Measurements from ENCODE around the gene IGSF11.
"Not testable (repeated sequence)": the region's sequence is repeated elsewhere in the genome, so short reads cannot be mapped to it uniquely, and the experiment has no call there.

The IGSF11 gene

DNA sequence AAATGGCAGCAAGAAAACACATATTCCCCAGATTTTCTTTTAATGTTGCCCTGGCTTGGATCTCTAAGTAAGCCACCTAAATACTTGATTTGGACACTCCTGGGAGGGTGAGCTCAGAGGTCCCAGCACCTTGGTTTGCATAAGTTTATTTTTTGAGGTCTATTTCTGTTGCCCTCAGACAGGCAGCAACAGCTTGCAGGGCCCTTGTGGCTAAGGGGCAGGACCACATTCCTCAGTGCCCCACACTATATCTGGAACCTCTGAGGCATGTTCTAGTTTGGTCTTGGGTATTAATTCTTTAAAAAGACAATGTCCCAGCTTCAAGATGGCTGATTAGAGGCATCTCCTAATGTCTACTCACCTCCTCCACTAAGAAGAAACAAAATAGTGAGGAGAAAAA lies 57.5 kb downstream of the IGSF11 start:
- Histone ChIP-seq H3K36me3 (ENCODE audit: control insufficient read depth in 2 of 2, insufficient read depth in 2 of 2, low read length in 2 of 2) (no peaks in the 10 kb centered on the region), H3K27ac (ENCODE audit: low read depth in 2 of 2, low read length in 2 of 2) (no peak overlapping the region), H3K4me1 (ENCODE audit: control insufficient read depth in 2 of 2, insufficient read depth in 2 of 2, low read length in 2 of 2) (no peaks in the 10 kb centered on the region), H3K9ac (ENCODE audit: low read depth in 1 of 2, low read length in 2 of 2) (no peak overlapping the region), H3K9me3 (ENCODE audit: control insufficient read depth in 2 of 2, low read length in 2 of 2) (no peaks in the 10 kb centered on the region), H3K4me3 (ENCODE audit: low read length in 2 of 2) (no peak overlapping the region), H3K27me3 (ENCODE audit: control insufficient read depth in 2 of 2, insufficient read depth in 2 of 2, low read length in 2 of 2) (no peaks in the 10 kb centered on the region)

DNA sequence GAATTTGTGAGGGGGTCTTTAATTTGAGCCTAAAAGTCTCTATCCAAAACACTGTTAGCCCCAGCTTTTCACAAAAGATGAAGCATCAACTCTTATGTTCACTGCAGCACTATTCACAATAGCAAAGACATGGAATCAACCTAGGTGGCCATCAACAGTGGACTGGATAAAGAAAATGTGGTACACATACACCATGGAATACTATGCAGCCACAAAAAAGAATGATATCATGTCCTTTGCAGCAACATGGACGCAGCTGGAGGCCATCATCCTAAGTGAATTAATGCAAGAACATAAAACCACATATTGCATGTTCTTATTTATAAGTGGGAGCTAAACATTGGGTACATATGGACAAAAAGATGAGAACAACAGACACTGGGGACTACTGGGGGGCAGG lies 59.2 kb downstream of the IGSF11 start:
- not testable (repeated sequence) for H3K4me1 ChIP-seq (ENCODE audit: control insufficient read depth in 2 of 2, insufficient read depth in 2 of 2, low read length in 2 of 2); H3K27ac ChIP-seq (ENCODE audit: low read depth in 2 of 2, low read length in 2 of 2); H3K9ac ChIP-seq (ENCODE audit: low read depth in 1 of 2, low read length in 2 of 2); H3K27me3 ChIP-seq (ENCODE audit: control insufficient read depth in 2 of 2, insufficient read depth in 2 of 2, low read length in 2 of 2); H3K36me3 ChIP-seq (ENCODE audit: control insufficient read depth in 2 of 2, insufficient read depth in 2 of 2, low read length in 2 of 2); H3K9me3 ChIP-seq (ENCODE audit: control insufficient read depth in 2 of 2, low read length in 2 of 2); H3K4me3 ChIP-seq (ENCODE audit: low read length in 2 of 2)

DNA sequence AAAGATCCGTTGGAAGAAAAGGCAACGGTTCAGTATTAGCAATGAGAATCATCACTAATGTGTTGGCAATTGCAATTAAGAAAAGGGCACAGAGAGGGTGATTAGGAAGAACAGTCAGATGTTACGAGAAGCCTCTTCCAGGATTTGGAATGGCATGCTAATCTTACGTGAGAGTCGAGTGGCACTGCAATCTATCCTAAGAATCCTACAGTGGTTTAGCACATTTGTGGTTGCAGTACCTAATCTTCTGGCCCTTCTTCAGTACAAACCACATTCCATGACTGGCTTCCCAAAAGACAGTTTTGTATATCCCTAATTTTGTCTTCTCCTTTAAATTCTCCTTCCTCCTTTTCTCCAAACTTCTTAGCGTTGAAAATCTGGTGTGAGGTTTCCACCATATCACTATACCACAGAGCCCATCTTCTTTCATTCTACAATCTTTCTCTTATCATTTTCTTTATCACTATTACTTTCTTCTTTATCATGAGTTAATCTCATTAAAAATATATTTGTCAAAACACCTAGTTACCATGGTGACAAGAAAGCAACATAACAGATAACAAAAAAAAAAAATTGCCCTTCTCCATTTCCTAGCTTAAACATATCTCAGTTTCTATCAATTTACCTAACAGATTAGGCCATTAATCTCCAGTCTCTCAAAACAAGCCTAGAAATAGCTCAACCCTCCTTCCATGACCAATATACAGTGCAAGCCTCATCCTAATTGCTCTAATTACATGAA lies 60.1 kb downstream of the IGSF11 start:
- Histone ChIP-seq H3K27ac (ENCODE audit: low read depth in 2 of 2, low read length in 2 of 2) (no peak overlapping the region), H3K4me1 (ENCODE audit: control insufficient read depth in 2 of 2, insufficient read depth in 2 of 2, low read length in 2 of 2) (no peaks in the 10 kb centered on the region)

DNA sequence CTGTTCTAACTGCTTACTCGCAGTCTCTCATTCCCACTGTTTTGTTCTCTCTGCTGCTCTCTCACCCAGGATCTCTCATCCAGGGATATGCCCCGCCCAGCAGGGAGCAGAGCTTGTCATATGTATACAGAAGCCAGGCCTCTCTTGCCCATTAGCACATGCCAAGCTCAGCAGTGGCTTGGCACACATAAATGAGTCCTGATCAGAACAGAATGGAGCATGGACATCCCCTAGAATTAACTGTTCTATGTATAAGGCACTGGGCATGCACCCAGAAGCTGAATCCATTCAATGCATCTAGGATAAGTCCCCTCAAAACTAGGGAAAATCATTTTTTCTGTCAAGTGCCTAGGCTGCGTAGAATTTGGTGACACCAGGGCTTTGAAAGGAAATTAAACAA lies 61.6 kb downstream of the IGSF11 start:
- H3K4me3 ChIP-seq (ENCODE audit: low read length in 2 of 2) = no peak overlapping the region
- H3K27ac ChIP-seq (ENCODE audit: low read depth in 2 of 2, low read length in 2 of 2) = no peak overlapping the region
- H3K9ac ChIP-seq (ENCODE audit: low read depth in 1 of 2, low read length in 2 of 2) = no peak overlapping the region
- H3K9me3 ChIP-seq (ENCODE audit: control insufficient read depth in 2 of 2, low read length in 2 of 2) = no peaks in the 10 kb centered on the region
- H3K27me3 ChIP-seq (ENCODE audit: control insufficient read depth in 2 of 2, insufficient read depth in 2 of 2, low read length in 2 of 2) = no peaks in the 10 kb centered on the region
- no peaks in the 10 kb centered on the region for H3K4me1 ChIP-seq (ENCODE audit: control insufficient read depth in 2 of 2, insufficient read depth in 2 of 2, low read length in 2 of 2)
- H3K36me3 ChIP-seq (ENCODE audit: control insufficient read depth in 2 of 2, insufficient read depth in 2 of 2, low read length in 2 of 2) = no peaks in the 10 kb centered on the region

More for the DNA sequence above, 60.1 kb downstream of the IGSF11 start:
- no peak overlapping the region for H3K4me3 ChIP-seq (ENCODE audit: low read length in 2 of 2)
- H3K36me3 ChIP-seq (ENCODE audit: control insufficient read depth in 2 of 2, insufficient read depth in 2 of 2, low read length in 2 of 2) = no peaks in the 10 kb centered on the region
- H3K9ac ChIP-seq (ENCODE audit: low read depth in 1 of 2, low read length in 2 of 2) = no peak overlapping the region
- no peaks in the 10 kb centered on the region for H3K9me3 ChIP-seq (ENCODE audit: control insufficient read depth in 2 of 2, low read length in 2 of 2)
- H3K27me3 ChIP-seq (ENCODE audit: control insufficient read depth in 2 of 2, insufficient read depth in 2 of 2, low read length in 2 of 2) = no peaks in the 10 kb centered on the region

DNA sequence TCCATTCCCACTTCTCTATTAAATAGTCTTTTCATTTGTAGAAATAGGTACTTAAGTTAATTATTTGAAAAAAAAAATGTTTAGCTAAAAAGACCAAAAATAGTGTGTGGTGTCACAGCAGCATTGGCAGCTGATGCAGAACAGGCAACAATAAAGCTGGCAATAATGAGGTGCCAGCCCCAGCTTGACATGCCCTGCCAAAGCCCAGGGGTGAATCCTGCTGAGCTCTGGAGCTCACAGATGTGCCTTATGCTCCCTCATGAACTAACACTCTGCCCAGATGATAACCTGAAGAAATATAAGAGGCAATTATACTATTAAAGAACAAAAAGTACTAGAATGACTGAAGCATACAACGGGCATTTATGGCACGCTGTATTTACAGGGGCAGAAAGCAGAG lies 63.8 kb downstream of the IGSF11 start:
- H3K4me1 ChIP-seq (ENCODE audit: control insufficient read depth in 2 of 2, insufficient read depth in 2 of 2, low read length in 2 of 2) = no peaks in the 10 kb centered on the region
- H3K4me3 ChIP-seq (ENCODE audit: low read length in 2 of 2) = no peak overlapping the region
- no peak overlapping the region for H3K27ac ChIP-seq (ENCODE audit: low read depth in 2 of 2, low read length in 2 of 2)
- H3K9ac ChIP-seq (ENCODE audit: low read depth in 1 of 2, low read length in 2 of 2) = no peak overlapping the region
- H3K27me3 ChIP-seq (ENCODE audit: control insufficient read depth in 2 of 2, insufficient read depth in 2 of 2, low read length in 2 of 2) = no peaks in the 10 kb centered on the region
- no peaks in the 10 kb centered on the region for H3K9me3 ChIP-seq (ENCODE audit: control insufficient read depth in 2 of 2, low read length in 2 of 2)
- no peaks in the 10 kb centered on the region for H3K36me3 ChIP-seq (ENCODE audit: control insufficient read depth in 2 of 2, insufficient read depth in 2 of 2, low read length in 2 of 2)

DNA sequence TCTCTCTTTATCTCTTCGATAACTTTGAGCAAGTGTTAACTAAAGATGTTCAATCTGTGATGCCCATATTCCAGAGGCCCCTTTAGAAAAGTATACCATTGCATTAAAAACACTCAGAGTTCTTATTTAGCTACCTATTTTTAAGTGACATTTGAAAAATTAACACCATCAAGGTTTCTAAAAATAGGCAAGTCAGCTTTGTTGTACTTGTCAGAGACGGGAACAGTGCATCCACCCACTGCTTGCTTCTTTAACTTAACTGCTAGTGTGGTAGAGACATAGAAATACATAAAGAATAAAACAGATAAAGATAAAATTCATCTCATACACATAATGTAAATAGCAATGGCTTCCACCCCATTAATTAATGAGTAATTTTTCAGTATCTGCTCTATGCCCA lies 66.0 kb downstream of the IGSF11 start:
- Histone ChIP-seq H3K4me1 (ENCODE audit: control insufficient read depth in 2 of 2, insufficient read depth in 2 of 2, low read length in 2 of 2) (no peaks in the 10 kb centered on the region), H3K9ac (ENCODE audit: low read depth in 1 of 2, low read length in 2 of 2) (no peak overlapping the region)

DNA sequence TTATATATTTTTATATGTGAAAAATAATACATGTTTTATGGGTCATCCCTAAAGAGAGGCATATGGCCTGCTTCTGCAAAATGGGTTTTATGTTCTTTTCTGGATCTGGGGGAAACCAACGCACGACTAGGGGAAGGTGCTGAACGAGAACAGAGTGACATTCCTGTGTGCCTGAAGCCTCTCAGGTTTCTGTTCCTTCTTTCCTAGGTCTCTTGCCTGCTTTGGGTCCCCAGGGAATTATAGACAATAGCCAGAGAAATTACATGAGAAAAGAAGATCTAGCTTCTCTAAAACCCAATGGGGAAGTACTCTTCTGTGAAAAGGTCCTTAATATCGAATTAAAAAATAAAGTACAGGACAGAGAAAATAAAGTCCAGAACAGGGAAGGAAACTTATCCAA lies 66.5 kb downstream of the IGSF11 start:
- no peaks in the 10 kb centered on the region for H3K36me3 ChIP-seq (ENCODE audit: control insufficient read depth in 2 of 2, insufficient read depth in 2 of 2, low read length in 2 of 2)
- H3K27ac ChIP-seq (ENCODE audit: low read depth in 2 of 2, low read length in 2 of 2) = no peak overlapping the region
- no peaks in the 10 kb centered on the region for H3K9me3 ChIP-seq (ENCODE audit: control insufficient read depth in 2 of 2, low read length in 2 of 2)
- H3K4me3 ChIP-seq (ENCODE audit: low read length in 2 of 2) = no peak overlapping the region
- H3K4me1 ChIP-seq (ENCODE audit: control insufficient read depth in 2 of 2, insufficient read depth in 2 of 2, low read length in 2 of 2) = no peaks in the 10 kb centered on the region
- H3K9ac ChIP-seq (ENCODE audit: low read depth in 1 of 2, low read length in 2 of 2) = no peak overlapping the region
- no peaks in the 10 kb centered on the region for H3K27me3 ChIP-seq (ENCODE audit: control insufficient read depth in 2 of 2, insufficient read depth in 2 of 2, low read length in 2 of 2)

More for the DNA sequence above, 66.0 kb downstream of the IGSF11 start:
- no peaks in the 10 kb centered on the region for H3K9me3 ChIP-seq (ENCODE audit: control insufficient read depth in 2 of 2, low read length in 2 of 2)
- no peak overlapping the region for H3K4me3 ChIP-seq (ENCODE audit: low read length in 2 of 2)
- H3K36me3 ChIP-seq (ENCODE audit: control insufficient read depth in 2 of 2, insufficient read depth in 2 of 2, low read length in 2 of 2) = no peaks in the 10 kb centered on the region
- no peak overlapping the region for H3K27ac ChIP-seq (ENCODE audit: low read depth in 2 of 2, low read length in 2 of 2)
- H3K27me3 ChIP-seq (ENCODE audit: control insufficient read depth in 2 of 2, insufficient read depth in 2 of 2, low read length in 2 of 2) = no peaks in the 10 kb centered on the region

DNA sequence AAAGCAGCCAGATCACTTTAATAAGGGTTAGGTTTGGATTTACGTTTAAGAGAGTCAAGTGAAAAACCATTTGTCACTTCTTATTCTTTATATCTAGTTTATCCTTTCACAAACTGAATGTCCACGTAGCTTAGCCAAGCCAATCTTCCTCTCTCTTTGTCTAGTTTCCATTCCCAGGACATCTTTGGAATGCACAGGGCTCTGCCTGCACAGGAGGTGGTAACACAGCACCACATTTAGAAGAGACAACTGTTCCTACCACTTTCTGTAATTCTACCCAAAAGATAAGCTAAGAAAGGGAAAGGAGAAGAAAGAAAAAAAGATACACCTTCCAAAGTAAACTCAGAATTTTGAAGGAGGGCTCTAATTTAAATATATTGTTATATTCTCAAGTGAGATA lies 67.9 kb downstream of the IGSF11 start:
- H3K27me3 ChIP-seq (ENCODE audit: control insufficient read depth in 2 of 2, insufficient read depth in 2 of 2, low read length in 2 of 2) = no peaks in the 10 kb centered on the region
- H3K9me3 ChIP-seq (ENCODE audit: control insufficient read depth in 2 of 2, low read length in 2 of 2) = no peaks in the 10 kb centered on the region
- H3K27ac ChIP-seq (ENCODE audit: low read depth in 2 of 2, low read length in 2 of 2) = no peak overlapping the region
- H3K36me3 ChIP-seq (ENCODE audit: control insufficient read depth in 2 of 2, insufficient read depth in 2 of 2, low read length in 2 of 2) = no peaks in the 10 kb centered on the region
- no peak overlapping the region for H3K9ac ChIP-seq (ENCODE audit: low read depth in 1 of 2, low read length in 2 of 2)
- no peaks in the 10 kb centered on the region for H3K4me1 ChIP-seq (ENCODE audit: control insufficient read depth in 2 of 2, insufficient read depth in 2 of 2, low read length in 2 of 2)
- H3K4me3 ChIP-seq (ENCODE audit: low read length in 2 of 2) = no peak overlapping the region

DNA sequence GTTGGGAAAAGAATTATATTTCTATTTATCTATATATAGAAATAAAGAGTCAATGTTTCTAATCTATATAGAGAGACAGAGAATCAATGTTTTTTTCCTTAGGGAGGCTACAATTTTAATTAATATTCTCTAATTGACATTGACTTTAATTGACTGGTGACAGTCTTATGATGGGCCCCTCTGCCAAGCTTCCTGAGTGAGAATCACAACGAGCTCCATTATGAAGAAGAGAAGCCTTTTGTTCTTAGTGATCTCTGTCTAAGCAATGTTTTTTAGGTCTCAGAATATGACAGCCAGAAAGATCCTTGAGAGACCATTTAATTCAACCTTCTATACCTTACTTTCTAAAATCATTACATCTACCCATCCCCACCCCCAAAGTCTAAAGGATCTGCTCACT lies 70.9 kb downstream of the IGSF11 start:
- Histone ChIP-seq H3K9me3 (ENCODE audit: control insufficient read depth in 2 of 2, low read length in 2 of 2) (no peaks in the 10 kb centered on the region), H3K27ac (ENCODE audit: low read depth in 2 of 2, low read length in 2 of 2) (no peak overlapping the region), H3K27me3 (ENCODE audit: control insufficient read depth in 2 of 2, insufficient read depth in 2 of 2, low read length in 2 of 2) (no peaks in the 10 kb centered on the region), H3K9ac (ENCODE audit: low read depth in 1 of 2, low read length in 2 of 2) (no peak overlapping the region), H3K36me3 (ENCODE audit: control insufficient read depth in 2 of 2, insufficient read depth in 2 of 2, low read length in 2 of 2) (no peaks in the 10 kb centered on the region), H3K4me3 (ENCODE audit: low read length in 2 of 2) (no peak overlapping the region), H3K4me1 (ENCODE audit: control insufficient read depth in 2 of 2, insufficient read depth in 2 of 2, low read length in 2 of 2) (no peaks in the 10 kb centered on the region)

DNA sequence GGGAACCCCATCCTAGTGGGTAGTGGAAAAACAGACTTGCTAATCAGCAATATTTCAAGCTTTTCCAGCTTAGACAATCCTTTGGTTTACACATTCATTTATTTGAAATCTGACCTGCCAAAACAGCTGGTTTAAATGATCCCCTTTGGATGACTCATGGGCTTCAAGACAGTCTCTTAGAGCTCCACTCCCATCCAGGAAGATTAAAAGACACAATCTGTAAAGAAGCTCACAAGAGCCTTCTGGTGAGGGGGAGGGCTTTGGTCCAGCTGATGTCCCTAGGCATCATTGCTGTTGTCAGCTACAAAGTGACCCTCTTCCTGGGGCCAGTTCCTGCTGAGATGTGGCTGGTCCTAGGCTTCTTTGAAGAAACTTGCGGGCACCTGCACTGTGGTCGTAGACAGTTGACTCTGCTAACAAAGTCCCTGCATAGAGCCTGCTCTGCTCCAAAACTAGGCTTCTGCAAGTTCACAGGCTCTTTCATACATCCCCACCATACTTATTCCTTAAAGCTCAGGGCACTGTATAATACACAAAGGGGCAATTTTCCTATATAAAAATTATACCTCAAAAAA lies 73.7 kb downstream of the IGSF11 start:
- H3K9ac ChIP-seq (ENCODE audit: low read depth in 1 of 2, low read length in 2 of 2) = no peak overlapping the region
- H3K36me3 ChIP-seq (ENCODE audit: control insufficient read depth in 2 of 2, insufficient read depth in 2 of 2, low read length in 2 of 2) = no peaks in the 10 kb centered on the region
- no peak overlapping the region for H3K27ac ChIP-seq (ENCODE audit: low read depth in 2 of 2, low read length in 2 of 2)
- no peaks in the 10 kb centered on the region for H3K4me1 ChIP-seq (ENCODE audit: control insufficient read depth in 2 of 2, insufficient read depth in 2 of 2, low read length in 2 of 2)
- H3K4me3 ChIP-seq (ENCODE audit: low read length in 2 of 2) = no peak overlapping the region
- no peaks in the 10 kb centered on the region for H3K9me3 ChIP-seq (ENCODE audit: control insufficient read depth in 2 of 2, low read length in 2 of 2)
- H3K27me3 ChIP-seq (ENCODE audit: control insufficient read depth in 2 of 2, insufficient read depth in 2 of 2, low read length in 2 of 2) = no peaks in the 10 kb centered on the region
